Amygdala (tissue), 56 donors: ENCODE results near the gene GPR107.

ENCODE experiments used
- DNase-seq, 56 donors: peaks; one replicate each; lab custom pipeline; 2025; lab: John Stamatoyannopoulos, UW

GPR107 gene

GRCh38 chr9:130051855-130052254 is 1.9 kb upstream of the GPR107 start:
- no peak for DNase-seq

DNA sequence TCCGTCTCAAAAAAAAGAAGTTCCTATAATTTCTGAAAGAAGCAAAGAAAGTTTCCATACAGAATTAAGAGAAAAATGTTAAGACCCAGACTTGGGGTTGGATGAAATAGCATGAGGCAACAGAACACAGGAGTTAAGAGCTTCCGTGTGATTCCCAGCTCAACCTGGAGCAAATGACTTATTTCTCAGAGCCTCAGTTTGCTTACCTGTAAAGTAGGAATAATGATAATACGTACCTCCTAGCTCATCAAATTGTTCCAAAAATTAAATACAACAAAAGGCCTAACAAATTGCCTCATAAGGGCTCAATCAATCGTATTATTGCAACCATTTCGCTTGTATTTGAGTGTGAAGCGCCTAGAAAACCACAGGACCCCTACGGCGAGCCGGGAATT is 600 bp upstream of the GPR107 start:
- DNase-seq = no peak

- DNase-seq = peak in 1 of 56 donors; percentile 28
Measured at GRCh38 chr9:130054325-130054786, 650 bp downstream of the GPR107 start.

DNA sequence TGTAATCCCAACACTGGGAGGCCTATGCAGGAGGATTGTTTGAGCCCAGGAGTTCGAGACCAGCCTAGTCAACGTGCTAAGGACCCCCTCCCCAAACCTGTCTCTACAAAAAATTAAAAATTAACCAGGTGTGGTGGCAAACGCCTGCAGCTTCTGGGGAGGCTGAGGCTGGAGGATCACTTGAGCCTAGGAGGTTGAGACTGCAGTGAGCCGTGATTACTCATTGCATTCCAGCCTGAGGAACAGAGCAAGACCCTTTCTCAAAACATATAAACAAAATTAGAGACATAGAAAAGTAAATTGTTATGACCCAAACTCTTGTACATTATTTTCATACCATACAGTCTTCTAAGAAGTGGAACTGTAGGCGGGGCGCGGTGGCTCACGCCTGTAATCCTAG is 1.1 kb downstream of the GPR107 start:
- DNase-seq = no peak

DNA sequence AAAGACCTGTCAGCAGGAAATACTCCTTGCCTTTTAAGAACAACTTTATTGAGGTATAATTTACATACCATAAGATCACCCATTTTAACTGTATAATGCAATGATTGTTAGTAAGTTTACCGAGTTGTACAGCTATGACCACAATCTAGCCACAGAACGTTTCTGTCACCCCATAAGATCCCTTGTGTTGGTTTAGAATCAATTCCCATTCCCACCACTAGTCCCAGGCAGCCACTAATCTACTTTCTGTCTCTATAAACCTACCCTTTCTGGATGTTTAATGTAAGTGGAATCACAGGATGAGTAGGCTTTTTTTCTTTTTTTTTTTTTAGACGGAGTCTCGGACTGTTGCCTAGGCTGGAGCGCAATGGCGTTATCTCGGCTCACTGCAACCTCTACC is 4.4 kb downstream of the GPR107 start:
- DNase-seq = no peak

- no peak for DNase-seq
Measured at GRCh38 chr9:130058887-130059286, 5.2 kb downstream of the GPR107 start.

DNA sequence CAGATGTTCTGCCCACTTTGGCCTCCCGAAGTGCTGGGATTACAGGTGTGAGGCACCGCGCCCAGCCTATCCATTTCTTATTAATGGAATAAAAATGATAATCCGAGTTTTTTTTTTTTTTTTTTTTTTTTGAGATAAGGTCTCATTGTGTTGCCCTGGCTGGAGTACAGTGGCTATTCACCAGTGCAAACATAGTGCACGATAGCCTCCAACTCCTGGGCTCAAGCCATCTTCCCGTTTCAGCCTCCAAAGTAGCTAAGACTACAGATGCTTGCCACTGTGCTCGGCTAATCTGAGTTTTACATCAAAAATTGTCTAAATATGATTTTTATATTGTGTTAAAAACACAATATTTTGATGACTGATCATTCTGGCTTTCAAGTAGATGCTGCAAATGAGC is 6.6 kb downstream of the GPR107 start:
- DNase-seq = no peak

DNA sequence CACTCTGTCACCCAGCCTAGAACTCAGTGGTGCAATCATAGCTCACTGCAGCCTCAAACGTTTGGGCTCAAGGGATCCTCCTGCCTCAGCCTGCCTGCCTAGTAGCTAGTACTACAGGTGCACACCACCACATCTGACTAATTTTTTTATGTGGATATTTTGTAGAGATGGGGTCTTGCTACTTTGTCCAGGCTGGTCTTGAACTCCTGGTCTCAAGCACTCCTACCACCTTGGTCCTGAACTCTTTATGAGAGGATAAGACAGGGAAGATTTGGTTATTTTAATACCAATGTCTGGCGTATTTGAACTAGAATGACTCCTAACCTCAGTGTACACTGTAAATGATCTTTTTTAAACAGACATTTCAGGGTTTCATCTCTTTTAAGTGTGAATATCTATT is 9.0 kb downstream of the GPR107 start:
- DNase-seq = no peak

GRCh38 chr9:130064621-130065020 is 10.9 kb downstream of the GPR107 start:
- no peak for DNase-seq

DNA sequence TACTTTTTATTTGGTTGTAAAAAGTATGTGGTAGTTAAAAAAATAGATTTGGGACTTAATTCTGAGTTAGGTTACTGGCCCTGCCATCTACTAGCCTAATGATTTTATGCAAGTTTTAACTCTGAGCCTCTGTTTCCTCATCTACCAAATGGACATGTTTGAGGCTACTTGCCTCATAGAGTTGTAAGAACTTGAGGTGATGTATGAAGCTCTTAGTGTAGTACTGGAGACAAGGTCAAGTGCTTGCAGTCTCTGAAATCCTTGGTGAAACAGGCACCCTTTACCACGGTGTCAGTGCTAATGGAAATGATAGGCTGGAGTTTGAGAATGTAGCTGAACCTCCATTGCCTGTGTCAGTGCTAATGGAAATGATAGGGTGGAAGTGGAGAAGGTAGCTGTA is 15.3 kb downstream of the GPR107 start:
- DNase-seq = no peak

DNA sequence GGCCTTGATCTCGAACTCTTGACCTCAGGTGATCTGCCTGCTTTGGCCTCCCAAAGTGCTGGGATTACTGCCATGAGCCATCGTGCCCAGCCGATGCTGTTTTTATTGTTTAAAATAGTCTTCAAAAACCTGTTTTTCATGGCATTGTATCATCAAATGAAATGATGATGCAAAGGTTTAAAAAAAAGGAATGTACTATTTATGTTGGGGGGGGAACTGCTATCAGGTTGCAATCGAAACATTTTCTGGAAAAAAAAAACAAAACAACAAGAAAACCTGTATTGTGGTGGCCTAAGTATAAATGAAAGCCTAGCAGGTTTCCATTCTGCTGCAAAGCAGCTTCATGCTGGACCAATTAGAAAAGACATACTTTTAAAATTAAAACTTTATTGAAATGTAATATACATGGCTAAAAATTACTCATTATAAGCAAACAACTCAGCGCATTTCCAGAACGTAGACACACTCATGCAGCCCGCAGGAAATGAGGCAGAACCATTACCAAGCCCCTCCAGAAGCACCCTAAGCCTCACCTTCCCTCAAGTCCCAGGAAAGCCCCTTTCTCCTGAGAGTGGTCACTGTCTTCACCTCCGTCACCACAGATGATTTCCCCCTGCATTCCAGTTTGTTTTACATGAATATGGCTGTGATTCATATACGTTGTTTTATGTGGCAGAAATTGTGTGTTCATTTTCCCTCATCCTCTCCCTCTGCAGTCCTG is 19.0 kb downstream of the GPR107 start:
- DNase-seq = no peak

GRCh38 chr9:130073373-130073772 is 19.7 kb downstream of the GPR107 start:
- no peak for DNase-seq

- peak in 29 of 56 donors; percentile 2 to 71 (median 22) for DNase-seq
Measured at GRCh38 chr9:130078547-130078946, 24.8 kb downstream of the GPR107 start.

DNA sequence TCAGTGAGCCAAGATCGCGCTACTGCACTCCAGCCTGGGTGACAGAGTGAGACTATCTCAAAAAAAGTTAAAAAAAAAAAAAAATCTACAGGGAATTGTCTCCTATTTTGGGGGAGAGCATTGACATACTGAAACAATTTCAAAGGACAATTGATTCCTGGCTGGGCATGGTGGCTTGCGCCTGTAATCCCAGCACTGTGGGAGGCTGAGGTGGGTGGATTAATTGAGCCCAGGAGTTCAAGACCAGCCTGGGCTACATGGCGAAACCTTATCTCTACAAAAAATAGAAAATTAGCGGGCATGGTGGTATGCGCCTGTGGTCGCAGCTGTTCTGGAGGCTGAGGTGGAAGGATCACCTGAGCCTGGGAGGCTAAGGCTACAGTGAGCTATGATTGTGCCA is 30.6 kb downstream of the GPR107 start:
- DNase-seq = no peak

- peak in 19 of 56 donors; percentile 3 to 45 (median 18) for DNase-seq
Measured at GRCh38 chr9:130088051-130088450, 34.3 kb downstream of the GPR107 start.

DNA sequence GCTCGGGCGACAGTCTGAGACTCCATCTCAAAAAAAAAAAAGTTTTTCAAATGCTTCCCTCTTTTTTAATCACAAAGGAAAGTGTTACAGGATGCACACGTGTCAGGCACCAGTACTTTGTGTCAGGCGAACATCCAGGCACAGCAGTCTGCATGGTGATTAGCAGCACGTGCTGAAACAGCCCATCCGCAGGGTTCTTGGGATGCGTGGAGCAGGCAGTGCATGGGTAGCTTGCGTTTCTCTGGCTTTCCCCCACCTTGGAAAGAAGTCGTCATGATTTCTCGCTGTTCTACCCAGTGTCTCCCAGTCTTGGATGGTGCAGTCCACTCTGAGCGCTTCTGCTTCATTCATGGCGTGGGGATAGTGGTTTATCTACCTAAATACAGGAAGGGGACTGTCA is 35.4 kb downstream of the GPR107 start:
- DNase-seq = no peak

GRCh38 chr9:130090915-130091314 is 37.2 kb downstream of the GPR107 start:
- DNase-seq = no peak

DNA sequence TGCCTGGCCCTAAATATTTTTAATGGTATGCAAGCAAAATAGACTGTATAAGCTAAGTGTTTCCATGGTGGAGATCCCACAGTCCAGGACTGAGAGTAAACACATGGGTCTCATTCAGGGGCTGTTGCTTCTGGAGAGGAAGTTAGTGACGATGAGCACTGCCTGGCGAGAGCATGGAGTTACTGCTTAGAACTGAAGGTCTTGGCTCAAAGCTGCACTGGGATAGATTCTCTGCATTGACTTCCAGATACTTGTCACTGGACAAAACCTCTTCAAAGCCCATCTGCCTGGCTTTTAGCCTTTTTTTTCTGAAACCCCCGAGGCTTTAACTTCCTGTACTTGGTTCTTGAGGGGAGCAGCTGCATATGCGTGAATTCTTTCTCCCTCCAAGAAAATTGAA is 39.2 kb downstream of the GPR107 start:
- no peak for DNase-seq

- DNase-seq = no peak
Measured at GRCh38 chr9:130095872-130096271, 42.2 kb downstream of the GPR107 start.

DNA sequence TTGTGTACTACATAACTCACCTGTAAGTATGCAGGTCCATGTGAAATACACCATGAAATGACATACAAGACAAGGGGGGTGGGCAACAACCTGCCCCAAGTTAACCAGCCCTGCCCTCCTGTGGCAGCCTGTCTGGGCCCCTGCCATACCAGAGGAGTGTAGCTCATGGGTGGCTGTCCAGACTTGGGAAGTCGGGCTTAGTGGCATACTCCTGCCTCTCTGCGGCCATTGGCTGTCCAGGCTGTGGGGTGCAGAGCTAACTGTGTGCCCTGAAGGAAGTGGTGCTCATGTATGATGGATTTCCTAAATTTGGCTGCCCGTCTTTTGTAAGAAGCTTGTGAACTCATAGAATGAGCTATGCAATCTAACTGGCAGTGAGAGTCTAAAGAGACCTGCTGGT is 47.0 kb downstream of the GPR107 start:
- no peak for DNase-seq

GRCh38 chr9:130101915-130102314 is 48.2 kb downstream of the GPR107 start:
- no peak for DNase-seq

DNA sequence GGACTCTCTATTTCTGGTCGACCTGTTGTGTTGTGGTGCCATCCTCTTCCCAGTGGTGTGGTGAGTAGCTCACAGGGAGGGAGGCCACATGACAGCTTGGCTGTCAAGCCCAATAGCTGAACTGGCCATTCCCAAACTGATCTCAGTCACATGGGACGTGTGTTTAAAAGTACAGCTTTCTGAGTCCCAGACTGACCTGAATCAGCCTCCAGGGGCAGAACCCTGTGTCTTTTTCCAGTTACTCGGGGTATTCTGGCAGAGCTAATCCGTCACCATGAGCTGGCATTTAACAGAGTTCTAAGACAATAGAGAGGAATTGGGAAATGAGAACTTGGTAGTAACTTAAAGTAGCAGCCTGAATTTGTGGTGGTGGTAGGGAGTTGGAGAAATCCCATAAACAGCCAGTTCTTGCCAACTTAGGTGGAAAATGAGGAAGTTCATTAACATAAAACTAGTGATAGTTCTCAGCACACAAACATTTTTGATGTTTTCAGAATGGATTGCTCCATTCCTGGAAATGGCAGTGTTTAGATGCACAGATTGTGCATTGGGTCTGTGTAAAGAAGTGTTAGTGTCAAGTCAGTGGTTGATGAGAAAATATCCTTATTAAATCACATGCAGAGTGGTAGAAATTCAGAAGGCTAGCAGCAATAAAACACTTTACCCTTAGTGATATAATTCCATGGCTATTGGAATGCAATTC is 50.9 kb downstream of the GPR107 start:
- DNase-seq = peak in 3 of 56 donors; percentile 6 to 39 (median 30)
